Esophagus mucosa (tissue), 1 donor: Measurements from ENCODE around the gene SLC2A5. TPM values are rescaled to one million over a fixed set of nuclear protein-coding genes. Genes with fewer than 3 reads are reported as not detected.
"Not testable (repeated sequence)": the region's sequence is repeated elsewhere in the genome, so short reads cannot be mapped to it uniquely, and the experiment has no call there.

ENCODE experiments used
- ATAC-seq: fragments of 200-7000 bp; cut with Tn5 transposase; one replicate; pipeline ENCODE4 v1.9.1; 2020
- total RNA-seq: library from RNA; stranded (reverse); gene quantifications from one replicate; pipeline ENCODE4 v1.2.4, GENCODE V29; 2023
- donor health status: DM: yes; HTN: yes; CAD: no.

SLC2A5 gene
- total RNA-seq, 1 donor from 2014 or later = 5.9 TPM

DNA sequence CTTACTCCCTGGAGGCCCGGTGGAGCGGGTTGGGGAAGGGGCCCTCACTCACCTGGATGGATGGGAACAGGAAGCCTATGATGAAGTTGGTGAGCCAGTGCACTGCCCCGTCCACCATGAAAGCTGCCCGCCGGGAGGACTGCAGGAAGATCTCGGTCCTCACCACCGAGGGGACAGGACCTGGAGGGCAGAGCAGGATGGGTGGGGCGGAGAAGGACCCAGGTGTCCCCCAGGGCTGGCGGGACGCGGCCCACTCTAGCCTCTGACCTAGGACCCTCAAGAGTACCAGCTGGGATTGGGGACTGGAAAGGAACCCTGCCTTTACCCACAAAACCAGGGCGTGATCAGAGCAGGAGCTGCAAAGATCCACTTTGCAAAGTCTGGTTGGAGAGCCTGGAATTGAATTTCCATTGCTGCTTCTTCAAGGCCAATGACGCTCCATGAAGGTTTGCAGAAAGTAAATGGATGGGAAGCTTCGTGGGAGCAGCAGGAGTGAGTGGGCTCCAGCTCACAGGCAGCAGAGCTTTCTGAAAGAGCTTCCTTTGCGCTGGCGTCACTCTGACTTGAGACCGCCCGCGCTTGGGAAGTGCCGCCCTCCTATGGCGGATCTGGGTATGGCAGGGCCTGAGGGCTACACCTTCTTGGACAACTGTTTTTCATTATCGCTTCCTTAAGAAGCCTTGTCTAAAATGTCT, 64.6 kb downstream of the SLC2A5 start:
- peak; percentile 49 for ATAC-seq

DNA sequence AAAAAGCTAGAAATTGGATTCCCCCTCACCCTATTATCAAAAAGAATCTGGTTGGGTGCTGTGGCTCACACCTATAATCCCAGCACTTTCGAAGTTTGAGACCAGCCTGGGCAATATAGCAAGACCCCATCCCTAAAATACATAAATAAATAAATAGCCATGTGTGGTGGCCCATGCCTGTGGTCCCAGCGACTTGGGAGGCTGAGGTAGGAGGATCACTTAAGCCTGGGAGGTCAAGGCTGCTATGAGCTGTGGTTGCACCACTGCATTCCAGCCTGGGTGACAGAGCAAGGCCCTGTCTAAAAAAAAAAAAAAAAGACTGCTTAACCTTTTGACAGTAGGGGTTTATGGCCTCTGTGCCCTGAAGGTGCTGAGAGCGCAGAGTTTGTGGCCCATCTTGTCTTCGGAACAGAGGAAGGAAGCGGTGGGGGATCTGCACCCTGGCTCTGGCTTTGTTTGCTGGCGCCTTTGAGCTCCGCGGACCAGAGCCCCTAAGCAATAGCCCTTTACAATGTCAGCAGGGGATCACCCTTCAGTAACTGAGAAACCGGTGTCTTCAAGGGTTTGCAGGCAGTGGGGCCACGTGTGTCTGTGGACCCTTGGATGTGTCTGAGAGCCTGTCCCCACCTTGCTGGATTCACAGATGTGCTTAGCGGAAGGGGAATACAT, 65.3 kb downstream of the SLC2A5 start:
- ATAC-seq = no peak

DNA sequence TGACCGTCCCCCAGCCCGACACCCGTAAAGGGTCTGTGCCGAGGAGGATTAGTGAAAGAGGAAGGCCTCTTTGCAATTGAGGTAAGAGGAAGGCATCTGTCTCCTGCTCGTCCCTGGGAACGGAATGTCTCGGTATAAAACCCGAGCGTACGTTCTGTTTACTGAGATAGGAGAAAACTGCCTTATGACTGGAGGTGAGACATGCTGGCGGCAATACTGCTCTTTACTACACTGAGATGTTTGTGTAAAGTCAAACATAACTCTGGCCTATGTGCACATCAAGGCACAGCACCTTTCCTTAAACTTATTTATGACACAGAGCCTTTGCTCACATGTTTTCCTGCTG, 67.2 kb downstream of the SLC2A5 start:
- not testable (repeated sequence) for ATAC-seq

DNA sequence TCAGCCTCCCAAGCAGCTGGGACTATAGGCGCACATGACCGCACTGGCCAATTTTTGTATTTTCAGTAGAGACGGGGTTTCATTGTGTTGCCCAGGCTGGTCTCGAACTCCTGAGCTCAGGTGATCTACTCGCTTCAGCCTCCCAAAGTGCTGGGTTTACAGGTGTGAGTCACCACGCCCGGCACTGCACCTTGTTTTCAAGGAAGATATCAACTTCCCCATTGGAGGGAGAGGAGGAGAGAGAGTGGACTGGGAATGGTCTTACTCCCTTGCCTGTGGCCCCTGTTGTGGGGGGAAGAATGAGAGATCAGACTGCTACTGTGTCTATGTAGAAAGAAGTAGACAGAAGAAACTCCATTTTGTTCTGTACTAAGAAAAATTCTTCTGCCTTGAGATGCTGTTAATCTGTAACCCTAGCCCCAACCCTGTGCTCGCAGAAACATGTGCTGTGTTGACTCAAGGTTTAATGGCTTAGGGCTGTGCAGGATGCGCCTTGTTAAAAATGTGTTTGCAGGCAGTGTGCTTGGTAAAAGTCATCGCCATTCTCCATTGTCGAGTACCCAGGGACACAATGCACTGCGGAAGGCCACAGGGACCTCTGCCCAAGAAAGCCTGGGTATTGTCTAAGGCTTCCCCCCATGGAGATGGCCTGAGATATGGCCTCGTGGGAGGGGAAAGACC, 67.8 kb downstream of the SLC2A5 start:
- peak; percentile 26 for ATAC-seq

DNA sequence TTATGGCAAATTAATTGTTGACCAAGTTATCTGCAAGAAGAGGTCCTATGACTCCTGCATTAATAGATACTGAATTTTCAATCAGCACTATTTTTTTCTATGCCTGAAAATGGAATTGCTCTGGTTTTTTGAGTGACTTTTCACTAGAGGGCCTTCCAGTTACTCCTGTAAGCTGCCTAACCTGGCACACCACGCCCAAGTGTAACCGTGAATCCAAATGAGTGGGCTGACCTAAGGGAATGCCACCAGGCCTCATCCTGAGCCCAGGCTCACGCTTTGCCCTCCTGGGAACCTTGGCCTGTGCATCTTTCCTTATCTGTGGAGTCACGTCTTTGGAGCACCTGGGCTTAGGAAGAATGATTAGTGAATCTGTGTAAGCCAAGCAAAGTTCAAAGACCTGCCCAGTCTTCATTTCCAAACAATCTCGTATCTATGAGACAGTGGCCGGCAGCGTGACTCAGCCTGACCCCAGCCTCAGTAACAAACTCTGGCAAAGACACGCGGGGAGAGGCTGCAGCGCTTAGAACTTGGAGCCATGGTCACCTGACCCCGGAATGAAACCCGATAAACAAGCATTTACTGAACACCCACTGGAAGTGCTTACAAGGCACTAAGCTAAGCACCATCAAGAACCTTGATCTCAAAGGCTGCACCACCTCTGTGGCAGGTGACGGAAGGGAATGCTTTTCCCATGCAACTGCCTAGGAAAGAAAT, 75.3 kb downstream of the SLC2A5 start:
- ATAC-seq = not testable (repeated sequence)

DNA sequence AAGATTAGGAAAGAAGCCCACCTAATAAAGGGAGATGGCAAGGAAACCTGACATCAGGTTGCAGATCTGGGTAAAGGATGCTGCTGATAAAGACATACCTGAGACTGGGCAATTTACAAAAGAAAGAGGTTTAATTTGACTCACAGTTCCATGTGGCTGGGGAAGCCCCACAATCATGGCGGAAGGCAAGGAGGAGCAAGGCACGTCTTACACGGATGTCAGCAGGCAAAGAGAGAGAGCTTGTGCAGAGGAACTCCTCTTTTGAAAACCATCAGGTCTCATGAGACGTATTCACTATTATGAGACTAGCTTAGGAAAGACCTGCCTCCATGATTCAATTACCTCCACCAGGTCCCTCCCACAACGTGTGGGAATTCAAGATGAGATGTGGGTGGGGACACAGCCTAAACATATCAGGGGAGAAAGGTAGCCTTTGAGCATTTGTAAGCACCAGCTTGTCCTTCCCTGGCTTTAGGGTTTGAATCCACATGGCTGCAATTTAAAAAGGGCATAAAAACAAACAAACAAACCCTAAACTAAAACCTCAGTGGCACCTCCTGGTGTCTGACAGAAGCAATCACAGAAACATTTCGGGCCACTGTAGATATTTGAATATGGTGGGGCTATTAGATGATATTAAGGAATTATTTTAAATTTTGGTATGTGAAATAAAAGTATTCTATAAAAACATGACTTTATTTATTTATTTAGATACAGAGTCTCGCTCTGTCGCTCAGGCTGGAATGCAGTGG, 76.3 kb downstream of the SLC2A5 start:
- no peak for ATAC-seq

DNA sequence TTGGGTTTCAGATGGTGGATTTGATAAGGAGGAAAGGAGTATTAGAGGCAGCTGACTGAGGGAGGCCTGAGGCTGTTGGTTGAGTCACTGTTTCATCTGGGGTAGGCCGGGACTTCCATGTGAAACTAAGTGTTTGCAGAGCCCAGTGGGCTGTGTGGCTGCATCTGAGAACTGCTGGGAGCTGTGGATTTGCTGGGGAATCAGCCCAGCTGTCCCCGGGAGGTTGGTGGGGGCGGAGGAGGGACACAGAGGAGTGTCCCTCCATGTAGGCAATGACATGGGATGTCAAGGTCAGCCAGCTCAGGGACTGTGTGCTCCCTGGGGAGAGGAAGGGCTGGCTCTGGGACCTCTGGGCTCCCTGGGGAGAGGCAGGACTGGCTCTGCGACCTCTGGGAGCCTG, 79.6 kb downstream of the SLC2A5 start:
- ATAC-seq = no peak

DNA sequence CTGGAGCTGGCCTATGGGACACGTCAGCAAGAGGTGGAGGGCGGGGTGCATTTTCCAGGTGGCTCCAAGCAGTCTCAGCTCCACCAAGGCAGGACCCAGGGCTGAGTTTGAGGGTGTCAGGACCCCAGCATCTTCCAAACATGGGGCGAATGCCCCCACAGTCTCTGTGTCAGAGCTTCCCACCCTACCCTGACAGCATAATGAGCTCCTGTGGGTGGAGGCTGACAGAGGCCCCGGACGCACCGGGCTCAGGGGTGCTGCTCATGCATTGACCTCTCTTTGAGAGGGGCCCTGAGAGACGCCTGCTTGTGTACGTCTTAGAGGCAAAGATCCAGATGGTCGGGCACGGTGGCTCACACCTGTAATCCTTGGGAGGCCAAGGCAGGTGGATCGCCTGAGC, 80.4 kb downstream of the SLC2A5 start:
- no peak for ATAC-seq

DNA sequence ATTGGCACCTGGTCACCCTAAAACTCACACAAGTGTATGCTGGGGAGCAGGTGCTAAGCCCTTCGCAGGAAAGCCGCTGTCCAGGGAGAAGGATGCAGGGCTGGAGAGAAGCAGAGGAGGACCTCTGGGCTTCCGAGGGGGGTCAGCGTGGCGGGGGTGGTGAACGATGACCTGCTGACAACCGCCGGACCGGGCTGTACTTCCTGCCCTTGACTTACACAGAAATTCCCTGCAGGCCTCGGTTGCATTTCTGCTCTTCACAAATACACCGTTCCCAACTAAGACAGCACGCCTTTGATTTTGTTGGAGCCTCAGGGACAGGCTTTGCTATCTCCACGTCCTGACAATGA, 80.8 kb downstream of the SLC2A5 start:
- no peak for ATAC-seq

DNA sequence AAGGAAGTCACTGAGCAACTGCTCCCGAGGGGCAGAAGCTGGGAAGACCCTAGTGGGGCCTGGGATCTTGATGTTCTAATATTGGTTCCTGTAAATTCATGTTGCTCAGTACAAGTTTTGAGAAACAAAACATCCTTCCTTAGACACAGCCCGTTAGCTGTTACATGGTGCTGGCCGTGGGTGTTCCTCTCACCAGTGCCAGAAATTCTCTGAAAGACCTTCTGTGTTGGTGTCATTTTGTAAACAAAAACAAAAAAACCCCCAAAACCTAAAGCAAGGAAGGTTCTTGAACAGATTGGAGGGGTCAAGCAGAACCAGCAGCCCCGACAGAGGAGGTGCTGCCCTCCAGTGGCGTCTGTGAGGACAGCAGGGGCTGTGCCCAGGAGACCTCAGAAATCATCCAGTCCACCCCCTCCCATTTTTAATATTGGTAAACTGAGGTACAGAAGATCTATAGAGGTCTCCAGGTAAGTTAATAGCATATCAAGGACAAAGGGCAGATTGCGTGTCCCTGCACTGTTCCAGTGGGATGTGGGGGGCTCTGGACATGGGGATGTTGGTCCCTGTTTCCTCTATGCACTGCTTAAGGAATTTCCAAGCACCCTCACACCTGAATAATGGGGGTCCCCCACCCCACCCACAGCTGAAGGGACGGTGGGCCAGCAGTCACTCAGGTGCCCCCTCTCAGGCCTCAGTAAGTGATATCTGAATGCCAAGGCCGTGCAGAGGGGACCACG, 81.4 kb downstream of the SLC2A5 start:
- ATAC-seq = no peak

DNA sequence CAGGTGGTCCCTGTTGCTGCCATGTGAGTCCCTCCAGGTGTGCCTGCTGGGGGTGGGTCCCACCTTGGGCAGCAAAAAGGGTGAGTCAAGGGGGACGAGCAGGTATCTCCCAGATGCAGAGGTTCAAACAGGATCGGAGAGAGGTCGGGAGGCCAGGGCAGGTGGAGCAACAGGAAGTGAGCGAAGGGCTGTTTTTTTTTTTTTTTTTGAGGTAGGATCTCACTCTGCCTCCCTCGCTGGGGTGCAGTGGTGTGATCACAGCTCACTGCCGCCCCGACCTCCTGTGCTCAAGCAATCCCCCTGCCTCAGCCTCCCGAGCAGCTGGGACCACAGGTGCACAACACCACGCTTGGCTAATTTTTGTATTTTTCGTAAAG, 82.6 kb downstream of the SLC2A5 start:
- no peak for ATAC-seq

DNA sequence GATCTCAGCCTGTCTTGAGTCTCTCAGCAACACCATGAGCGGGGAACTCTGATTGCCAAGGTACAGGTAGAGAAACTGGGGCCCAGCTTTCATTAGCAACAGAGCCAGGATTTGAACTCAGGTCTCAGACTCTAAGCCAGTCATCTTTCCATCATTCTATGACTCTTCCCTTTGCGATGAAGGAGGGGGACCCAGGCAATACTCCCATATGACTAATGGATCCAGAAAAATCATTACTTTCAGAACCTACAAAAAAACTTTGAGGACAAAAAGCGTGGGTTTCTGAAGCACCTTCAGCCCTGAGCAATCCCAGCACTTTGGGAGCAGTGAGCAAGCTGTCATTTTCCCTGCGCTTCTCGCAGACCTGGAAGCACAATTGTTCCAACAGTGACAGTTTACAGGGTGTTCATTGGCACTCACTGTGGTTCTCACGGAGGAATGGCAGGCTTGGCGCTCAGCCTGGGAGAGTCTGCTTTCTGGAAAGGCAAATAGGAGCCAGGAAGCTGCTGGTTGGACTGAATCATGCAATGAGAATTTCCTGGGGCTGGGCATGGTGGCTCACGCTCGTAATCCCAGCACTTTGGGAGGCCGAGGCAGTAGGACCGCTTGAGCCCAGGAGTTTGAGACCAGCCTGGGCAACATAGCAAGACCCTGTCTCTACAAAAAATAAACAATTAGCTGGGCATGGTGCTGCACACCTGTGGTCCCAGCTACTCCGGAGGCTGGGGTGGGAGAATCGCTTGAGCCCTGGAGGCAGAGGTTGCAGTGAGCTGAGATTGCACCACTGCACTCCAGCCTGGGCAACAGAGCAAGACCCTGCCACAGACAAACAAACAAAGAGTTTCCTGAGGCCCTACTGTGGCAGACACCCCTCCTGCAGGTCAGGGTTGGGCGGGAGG, 83.3 kb downstream of the SLC2A5 start:
- ATAC-seq = peak; percentile 81

Other genes with a start within 250 kb of the SLC2A5 start
- gene ENO1, start 190.9 kb downstream of the SLC2A5 start, total RNA-seq = 1,388 TPM
- not detected for gene CA6, start 123.8 kb downstream of the SLC2A5 start, total RNA-seq
- gene SLC2A7, start 43.2 kb downstream of the SLC2A5 start, total RNA-seq = not detected
- gene GPR157, start 59.5 kb upstream of the SLC2A5 start, total RNA-seq = 45.3 TPM
- gene H6PD, start 165.1 kb upstream of the SLC2A5 start, total RNA-seq = 20.4 TPM
- gene SPSB1, start 223.3 kb upstream of the SLC2A5 start, total RNA-seq = 15.5 TPM